VCaP (cell line): ENCODE measurements around the gene GID4.

Experiments
- H3K27ac ChIP-seq: fragments of 450-650 bp; 2 replicates; pipeline ENCODE4 v1.5.1; 2017
- TF ChIP-seq, protein P1 (sequence below): fragments of 450-650 bp; conservative IDR thresholded peaks from 2 replicates; pipeline ENCODE4 v1.5.1; 2017; ENCODE audit warnings: mild to moderate bottlenecking, moderate library complexity

Gene GID4

DNA sequence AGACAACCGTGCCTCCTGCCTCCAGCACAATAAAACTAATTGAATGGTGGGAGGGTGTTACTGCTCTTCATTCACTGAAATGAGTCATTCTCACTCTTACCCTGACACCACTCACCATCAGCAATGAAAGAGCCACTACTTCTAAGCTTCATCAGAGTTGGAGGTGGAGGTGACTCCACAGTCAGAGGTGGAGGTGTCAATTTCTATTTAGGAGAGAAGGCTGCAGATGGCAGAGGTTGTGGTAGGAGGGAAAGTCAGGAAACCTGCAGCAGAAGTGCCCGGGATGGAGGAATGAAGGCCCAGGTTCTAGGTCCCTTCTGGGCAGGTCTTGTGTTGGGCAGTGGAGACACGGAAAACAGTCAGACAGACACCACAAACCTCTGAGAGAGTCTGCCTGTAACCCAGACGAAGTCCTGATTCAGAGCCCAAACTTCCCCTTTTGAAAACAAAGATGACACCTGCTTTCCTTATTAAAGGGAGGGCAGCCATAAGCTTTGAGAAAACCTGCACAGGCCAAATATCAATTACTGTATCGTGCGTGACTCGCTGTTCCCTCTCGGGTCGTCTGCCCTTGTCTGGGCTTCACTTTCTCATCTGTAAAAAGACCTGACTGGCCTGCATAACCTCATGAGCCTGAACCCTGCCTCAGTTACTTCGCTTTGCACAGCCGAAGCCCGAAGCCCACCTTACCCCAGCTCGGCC is 908 bp upstream of the GID4 start:
- H3K27ac ChIP-seq = peak overlapping the region; percentile 77
- TF ChIP-seq, protein P1, sequence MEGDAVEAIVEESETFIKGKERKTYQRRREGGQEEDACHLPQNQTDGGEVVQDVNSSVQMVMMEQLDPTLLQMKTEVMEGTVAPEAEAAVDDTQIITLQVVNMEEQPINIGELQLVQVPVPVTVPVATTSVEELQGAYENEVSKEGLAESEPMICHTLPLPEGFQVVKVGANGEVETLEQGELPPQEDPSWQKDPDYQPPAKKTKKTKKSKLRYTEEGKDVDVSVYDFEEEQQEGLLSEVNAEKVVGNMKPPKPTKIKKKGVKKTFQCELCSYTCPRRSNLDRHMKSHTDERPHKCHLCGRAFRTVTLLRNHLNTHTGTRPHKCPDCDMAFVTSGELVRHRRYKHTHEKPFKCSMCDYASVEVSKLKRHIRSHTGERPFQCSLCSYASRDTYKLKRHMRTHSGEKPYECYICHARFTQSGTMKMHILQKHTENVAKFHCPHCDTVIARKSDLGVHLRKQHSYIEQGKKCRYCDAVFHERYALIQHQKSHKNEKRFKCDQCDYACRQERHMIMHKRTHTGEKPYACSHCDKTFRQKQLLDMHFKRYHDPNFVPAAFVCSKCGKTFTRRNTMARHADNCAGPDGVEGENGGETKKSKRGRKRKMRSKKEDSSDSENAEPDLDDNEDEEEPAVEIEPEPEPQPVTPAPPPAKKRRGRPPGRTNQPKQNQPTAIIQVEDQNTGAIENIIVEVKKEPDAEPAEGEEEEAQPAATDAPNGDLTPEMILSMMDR = no peak

GRCh38 chr17:18039535-18040260 is 490 bp downstream of the GID4 start:
- peak overlapping the region; percentile 77 for H3K27ac ChIP-seq
- TF ChIP-seq, protein P1 = no peak

GRCh38 chr17:18040261-18040858 is 1.2 kb downstream of the GID4 start:
- TF ChIP-seq, protein P1 = no peak
- H3K27ac ChIP-seq = peak overlapping the region; percentile 77

DNA sequence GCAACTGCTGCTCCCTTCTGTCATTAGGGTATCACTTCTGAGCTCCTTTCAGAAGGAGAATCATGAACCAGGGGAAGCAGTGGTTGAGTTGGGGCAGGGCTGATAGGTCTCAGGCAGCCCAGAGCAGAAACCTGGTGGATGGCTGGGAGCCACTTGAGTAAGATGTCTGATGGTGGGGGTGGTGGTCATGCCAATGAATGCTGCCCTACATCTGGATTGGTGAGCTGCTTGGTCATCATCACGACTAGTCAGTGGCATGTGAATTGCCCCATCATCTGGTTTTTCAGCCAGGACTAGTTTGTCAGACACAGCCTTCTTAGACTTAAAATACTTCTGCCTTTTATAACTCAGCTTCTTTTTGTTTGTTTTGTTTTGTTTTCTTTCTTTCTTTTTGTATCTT is 2.6 kb downstream of the GID4 start:
- TF ChIP-seq, protein P1 = no peak
- H3K27ac ChIP-seq = no peak overlapping the region

DNA sequence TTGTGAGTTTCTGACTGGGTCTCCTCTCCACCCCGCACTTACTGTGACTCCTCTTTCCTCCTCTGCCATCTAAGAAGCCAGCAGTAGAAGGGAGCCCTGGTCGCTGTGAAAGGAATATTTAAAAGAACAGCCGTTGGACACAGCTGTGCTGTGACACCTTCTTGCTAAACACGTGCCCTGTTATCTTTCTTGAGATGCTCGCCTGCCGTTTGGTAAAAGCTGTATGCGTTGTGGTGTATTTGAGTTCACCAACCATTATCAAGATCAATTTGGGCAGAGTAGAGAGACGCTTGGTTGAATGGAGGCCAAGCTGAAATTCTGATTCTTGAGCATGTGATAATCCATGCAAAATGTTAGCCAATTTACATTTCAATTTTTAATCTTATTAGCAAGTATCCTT is 3.8 kb downstream of the GID4 start:
- TF ChIP-seq, protein P1 = no peak
- no peak overlapping the region for H3K27ac ChIP-seq

DNA sequence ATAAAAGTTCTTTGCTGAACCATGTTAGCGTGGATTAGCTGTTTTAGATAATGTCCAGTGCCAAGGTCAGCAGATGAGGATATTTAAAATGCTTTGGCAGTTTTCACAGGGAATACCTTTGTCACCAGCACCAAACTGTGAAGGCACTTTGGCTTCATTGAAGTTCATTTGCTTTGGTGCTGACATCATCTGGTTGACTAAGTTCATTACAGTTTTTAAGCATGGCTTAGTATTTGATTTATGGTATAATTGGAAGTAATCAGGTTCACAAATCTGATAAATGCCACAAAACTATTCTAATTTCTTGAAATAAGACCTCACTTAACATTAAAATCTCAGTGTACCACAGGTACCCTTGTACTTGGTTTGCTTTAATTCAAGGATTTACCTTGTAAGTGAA is 4.3 kb downstream of the GID4 start:
- TF ChIP-seq, protein P1 = peak; percentile 58
- H3K27ac ChIP-seq = no peak overlapping the region

DNA sequence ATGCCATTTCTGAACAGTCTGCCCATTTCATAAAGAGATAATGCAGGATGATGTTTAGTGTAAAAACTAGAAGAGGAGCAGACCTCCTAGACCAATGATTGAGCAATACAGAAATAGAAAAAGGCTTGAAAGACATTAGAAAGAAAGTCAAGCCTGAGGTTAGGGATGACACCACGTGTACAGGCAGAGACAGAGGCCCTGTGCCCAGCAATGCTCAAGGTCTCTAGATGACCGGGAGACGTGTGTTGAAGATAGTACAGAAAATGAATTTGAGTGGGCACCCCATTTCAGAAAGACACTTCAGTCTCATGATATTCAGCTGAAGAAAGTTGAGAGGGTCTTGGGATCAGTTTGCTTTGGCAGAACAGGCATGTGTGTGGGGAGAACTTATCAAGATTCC is 5.4 kb downstream of the GID4 start:
- TF ChIP-seq, protein P1 = no peak

More for the DNA sequence above, 5.4 kb downstream of the GID4 start:
- no peak overlapping the region for H3K27ac ChIP-seq
